Neural cell (in vitro differentiated cells): ENCODE measurements around the gene FBXL2. TPM values are rescaled to one million over a fixed set of nuclear protein-coding genes. Genes with fewer than 3 reads are reported as not detected.
"Not testable (repeated sequence)": the region's sequence is repeated elsewhere in the genome, so short reads cannot be mapped to it uniquely, and the experiment has no call there.

ENCODE experiments used
- H2AFZ ChIP-seq: fragments of 200-600, 300-800 bp; sonication (generic), shearing (Covaris generic); 2 replicates; pipeline ENCODE4 v1.6.0; 2014; ENCODE audit warnings: low read depth, mild to moderate bottlenecking, antibody characterized with exemption, low read length, moderate library complexity
- H3F3A ChIP-seq: fragments of 200-600 bp; shearing (Covaris generic); 2 replicates; pipeline ENCODE4 v1.6.1; 2016; ENCODE audit warnings: mild to moderate bottlenecking, moderate library complexity, mixed read lengths, antibody characterized with exemption, low read length; ENCODE audit not compliant: insufficient read depth, poor library complexity, severe bottlenecking
- H3K27ac ChIP-seq: fragments of 200-600, 300-800 bp; sonication (generic), shearing (Covaris generic); 2 replicates; pipeline ENCODE4 v1.5.1; 2014; ENCODE audit warnings: mild to moderate bottlenecking, low read length, moderate library complexity
- H3K27me3 ChIP-seq: fragments of 300-800, 200-600 bp; sonication (generic), shearing (Covaris generic); 2 replicates; pipeline ENCODE4 v1.6.0; 2014; ENCODE audit warnings: mild to moderate bottlenecking, low read depth, low read length, moderate library complexity; ENCODE audit not compliant: insufficient read depth
- H3K36me3 ChIP-seq: fragments of 300-800, 200-600 bp; sonication (generic), shearing (Covaris generic); 2 replicates; pipeline ENCODE4 v1.5.1; 2014; ENCODE audit warnings: mild to moderate bottlenecking, antibody characterized with exemption, low read length, moderate library complexity; ENCODE audit not compliant: insufficient read depth
- H3K4me2 ChIP-seq: fragments of 300-800, 200-600 bp; sonication (generic), shearing (Covaris generic); 2 replicates; pipeline ENCODE4 v1.6.0; 2014; ENCODE audit warnings: mild to moderate bottlenecking, low read length
- H3K4me3 ChIP-seq: fragments of 300-800, 200-600 bp; sonication (generic), shearing (Covaris generic); 2 replicates; pipeline ENCODE4 v1.5.1; 2014; ENCODE audit warnings: mild to moderate bottlenecking, low read length, moderate library complexity
- H3K79me2 ChIP-seq: fragments of 200-600 bp; shearing (Covaris generic); replicated peaks from 2 replicates; pipeline ENCODE4 v1.6.0; 2014; ENCODE audit warnings: mild to moderate bottlenecking, low read length, moderate library complexity; ENCODE audit not compliant: insufficient read depth
- H3K9ac ChIP-seq: fragments of 300-800, 200-600 bp; sonication (generic), shearing (Covaris generic); 2 replicates; pipeline ENCODE4 v1.6.1; 2016; ENCODE audit warnings: mild to moderate bottlenecking, low read length, mixed read lengths
- H3K9me2 ChIP-seq: fragments of 200-600 bp; shearing (Covaris generic); 2 replicates; pipeline ENCODE4 v1.6.1; 2016; ENCODE audit warnings: mild to moderate bottlenecking, low read length, mixed read lengths; ENCODE audit not compliant: insufficient read depth
- H3K9me3 ChIP-seq: fragments of 200-600, 300-800 bp; sonication (generic), shearing (Covaris generic); 2 replicates; pipeline ENCODE4 v1.6.1; 2016; ENCODE audit warnings: mild to moderate bottlenecking, mixed run types, low read length, moderate library complexity, mixed read lengths
- H4K20me1 ChIP-seq: fragments of 200-600 bp; shearing (Covaris generic); 2 replicates; pipeline ENCODE4 v1.6.1; 2016; ENCODE audit warnings: mild to moderate bottlenecking, mixed run types; ENCODE audit not compliant: insufficient read depth
- CTCF ChIP-seq: fragments of 450-650 bp; IDR thresholded peaks from 2 replicates; pipeline ENCODE4 v1.5.1; 2014; ENCODE audit warnings: antibody characterized with exemption, mild to moderate bottlenecking, moderate library complexity; ENCODE audit not compliant: poor library complexity, severe bottlenecking
- EP300 ChIP-seq: fragments of 450-650 bp; conservative IDR thresholded peaks from 2 replicates; pipeline ENCODE4 v1.6.1; 2014; ENCODE audit warnings: antibody characterized with exemption, mild to moderate bottlenecking, moderate library complexity; ENCODE audit not compliant: poor library complexity, severe bottlenecking
- EZH2 ChIP-seq: fragments of 200-600, 300-800 bp; shearing (Covaris generic), sonication (generic); IDR thresholded peaks from 2 replicates; pipeline ENCODE4 v1.6.1; 2014; ENCODE audit warnings: antibody characterized with exemption, low read length, borderline replicate concordance, mild to moderate bottlenecking; ENCODE audit not compliant: insufficient read depth, poor library complexity, severe bottlenecking
- MXI1 ChIP-seq: fragments of 450-650 bp; conservative IDR thresholded peaks from 2 replicates; pipeline ENCODE4 v1.6.1; 2014; ENCODE audit warnings: antibody characterized with exemption, mild to moderate bottlenecking; ENCODE audit not compliant: poor library complexity, severe bottlenecking
- POLR2AphosphoS5 ChIP-seq: IDR thresholded peaks from 2 replicates; pipeline ENCODE4 v1.6.1; 2012
- RAD21 ChIP-seq: fragments of 450-650 bp; conservative IDR thresholded peaks from 2 replicates; pipeline ENCODE4 v1.6.1; 2014; ENCODE audit warnings: antibody characterized with exemption, mild to moderate bottlenecking, moderate library complexity
- SMC3 ChIP-seq: fragments of 450-650 bp; conservative IDR thresholded peaks from 2 replicates; pipeline ENCODE4 v1.6.1; 2014; ENCODE audit warnings: antibody characterized with exemption, mild to moderate bottlenecking, moderate library complexity; ENCODE audit not compliant: poor library complexity
- TAF1 ChIP-seq: IDR thresholded peaks from 2 replicates; pipeline ENCODE4 v1.6.1; 2012; ENCODE audit warnings: low read depth
- polyA plus RNA-seq: library from polyadenylated mRNA; depleted of rRNA; stranded (reverse); fragments of >200 nt; gene quantifications from 2 replicates; pipeline ENCODE4 v1.2.3, GENCODE V29; 2014
- TF ChIP-seq, protein P1 (sequence below): IDR thresholded peaks from 2 replicates; pipeline ENCODE4 v1.6.1; 2012; ENCODE audit warnings: borderline replicate concordance

Gene FBXL2
- polyA plus RNA-seq, 1 donor from 2014 or later, result 82.0 TPM

- Histone ChIP-seq H2AFZ (no peak overlapping the region), H4K20me1 (no peaks in the 10 kb centered on the region), H3K4me3 (no peak overlapping the region), H3K27me3 (no peaks in the 10 kb centered on the region), H3K9me3 (no peaks in the 10 kb centered on the region), H3K36me3 (peaks cover 18% of the 10 kb centered on the region), H3K27ac (no peak overlapping the region), H3K9me2 (no peaks in the 10 kb centered on the region), H3K79me2 (no peaks in the 10 kb centered on the region), H3K4me2 (no peak overlapping the region), H3F3A (no peaks in the 10 kb centered on the region), H3K9ac (no peak overlapping the region)
- TF ChIP-seq TAF1 (no peak), RAD21 (no peak), EZH2 (no peak), MXI1 (no peak), CTCF (no peak), EP300 (no peak), POLR2AphosphoS5 (no peak), SMC3 (no peak)
- TF ChIP-seq, protein P1, sequence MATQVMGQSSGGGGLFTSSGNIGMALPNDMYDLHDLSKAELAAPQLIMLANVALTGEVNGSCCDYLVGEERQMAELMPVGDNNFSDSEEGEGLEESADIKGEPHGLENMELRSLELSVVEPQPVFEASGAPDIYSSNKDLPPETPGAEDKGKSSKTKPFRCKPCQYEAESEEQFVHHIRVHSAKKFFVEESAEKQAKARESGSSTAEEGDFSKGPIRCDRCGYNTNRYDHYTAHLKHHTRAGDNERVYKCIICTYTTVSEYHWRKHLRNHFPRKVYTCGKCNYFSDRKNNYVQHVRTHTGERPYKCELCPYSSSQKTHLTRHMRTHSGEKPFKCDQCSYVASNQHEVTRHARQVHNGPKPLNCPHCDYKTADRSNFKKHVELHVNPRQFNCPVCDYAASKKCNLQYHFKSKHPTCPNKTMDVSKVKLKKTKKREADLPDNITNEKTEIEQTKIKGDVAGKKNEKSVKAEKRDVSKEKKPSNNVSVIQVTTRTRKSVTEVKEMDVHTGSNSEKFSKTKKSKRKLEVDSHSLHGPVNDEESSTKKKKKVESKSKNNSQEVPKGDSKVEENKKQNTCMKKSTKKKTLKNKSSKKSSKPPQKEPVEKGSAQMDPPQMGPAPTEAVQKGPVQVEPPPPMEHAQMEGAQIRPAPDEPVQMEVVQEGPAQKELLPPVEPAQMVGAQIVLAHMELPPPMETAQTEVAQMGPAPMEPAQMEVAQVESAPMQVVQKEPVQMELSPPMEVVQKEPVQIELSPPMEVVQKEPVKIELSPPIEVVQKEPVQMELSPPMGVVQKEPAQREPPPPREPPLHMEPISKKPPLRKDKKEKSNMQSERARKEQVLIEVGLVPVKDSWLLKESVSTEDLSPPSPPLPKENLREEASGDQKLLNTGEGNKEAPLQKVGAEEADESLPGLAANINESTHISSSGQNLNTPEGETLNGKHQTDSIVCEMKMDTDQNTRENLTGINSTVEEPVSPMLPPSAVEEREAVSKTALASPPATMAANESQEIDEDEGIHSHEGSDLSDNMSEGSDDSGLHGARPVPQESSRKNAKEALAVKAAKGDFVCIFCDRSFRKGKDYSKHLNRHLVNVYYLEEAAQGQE, result no peak
These were observed 126.5 kb downstream of the FBXL2 start for GRCh38 chr3:33403756-33404155.

DNA sequence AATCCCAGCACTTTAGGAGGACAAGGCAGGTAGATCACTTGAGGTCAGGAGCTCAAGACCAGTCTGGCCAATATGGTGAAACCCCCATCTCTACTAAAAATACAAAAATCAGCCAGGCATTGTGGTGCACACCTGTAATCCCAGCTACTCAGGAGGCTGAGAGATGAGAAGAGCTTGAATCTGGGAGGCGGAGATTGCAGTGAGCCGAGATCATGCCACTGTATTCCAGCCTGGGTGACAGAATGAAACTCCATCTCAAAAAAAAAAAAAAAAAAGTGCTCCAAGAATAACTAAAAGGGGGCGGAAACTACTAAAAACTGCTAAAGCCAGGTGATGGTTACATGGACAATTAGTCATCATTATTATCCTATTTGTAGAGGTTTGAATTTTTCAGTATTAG is 133.6 kb downstream of the FBXL2 start:
- not testable (repeated sequence) for H3K4me3 ChIP-seq, H3K9me2 ChIP-seq, H3K79me2 ChIP-seq, H3K9me3 ChIP-seq, H3K4me2 ChIP-seq, H3K27me3 ChIP-seq, H3K27ac ChIP-seq, H3F3A ChIP-seq, H3K9ac ChIP-seq, H4K20me1 ChIP-seq, H3K36me3 ChIP-seq, H2AFZ ChIP-seq

DNA sequence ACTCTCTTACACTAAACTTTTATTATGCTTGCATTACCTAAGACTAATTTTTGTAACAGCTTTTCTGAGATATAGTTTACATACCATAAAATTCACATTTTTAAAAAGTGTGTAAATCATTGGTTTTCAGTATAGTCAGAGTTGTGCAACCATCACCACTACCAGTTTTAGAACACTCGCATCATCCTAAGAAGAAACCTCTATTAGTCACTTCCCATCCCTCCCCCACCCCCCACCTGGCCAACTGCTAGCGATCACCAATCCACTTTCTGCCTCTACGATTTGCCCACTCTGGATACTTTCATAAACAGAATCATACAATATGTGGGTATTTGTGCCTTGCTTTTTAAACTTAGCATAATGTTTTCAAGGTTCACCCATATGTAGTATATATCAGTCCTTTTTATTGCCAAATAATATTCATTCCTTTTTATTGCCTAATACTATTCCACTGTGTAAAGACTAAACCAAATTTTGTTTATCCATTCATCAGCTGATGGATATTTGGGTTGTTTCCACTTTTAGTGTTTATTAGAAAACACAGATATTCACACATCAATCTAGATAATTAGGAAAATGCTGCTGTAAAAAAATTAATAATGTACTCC is 139.9 kb downstream of the FBXL2 start:
- H3K79me2 ChIP-seq, result no peaks in the 10 kb centered on the region
- H3K4me3 ChIP-seq, result no peak overlapping the region
- peaks cover 7% of the 10 kb centered on the region for H3K36me3 ChIP-seq
- H3K27ac ChIP-seq, result no peak overlapping the region
- H3K9me3 ChIP-seq, result no peaks in the 10 kb centered on the region
- no peaks in the 10 kb centered on the region for H4K20me1 ChIP-seq
- no peaks in the 10 kb centered on the region for H3K9me2 ChIP-seq
- H3F3A ChIP-seq, result no peaks in the 10 kb centered on the region
- no peaks in the 10 kb centered on the region for H3K27me3 ChIP-seq
- no peak overlapping the region for H3K4me2 ChIP-seq
- no peak overlapping the region for H2AFZ ChIP-seq
- TF ChIP-seq SMC3, result no peak
- no peak overlapping the region for H3K9ac ChIP-seq
